HG03354 (cell line): ENCODE results near the gene FOXK2.
"Not testable (repeated sequence)": the region's sequence is repeated elsewhere in the genome, so short reads cannot be mapped to it uniquely, and the experiment has no call there.

Experiments
- ATAC-seq: cut with Tn5 transposase; IDR thresholded peaks from one replicate; pipeline ENCODE4 v1.9.1; 2021; ENCODE audit warnings: mild to moderate bottlenecking; ENCODE audit not compliant: unreplicated experiment, poor library complexity, severe bottlenecking

Gene FOXK2

GRCh38 chr17:82528484-82529265 lies 9.1 kb downstream of the FOXK2 start:
- no peak for ATAC-seq

GRCh38 chr17:82529914-82530300 lies 10.4 kb downstream of the FOXK2 start:
- ATAC-seq: no peak

DNA sequence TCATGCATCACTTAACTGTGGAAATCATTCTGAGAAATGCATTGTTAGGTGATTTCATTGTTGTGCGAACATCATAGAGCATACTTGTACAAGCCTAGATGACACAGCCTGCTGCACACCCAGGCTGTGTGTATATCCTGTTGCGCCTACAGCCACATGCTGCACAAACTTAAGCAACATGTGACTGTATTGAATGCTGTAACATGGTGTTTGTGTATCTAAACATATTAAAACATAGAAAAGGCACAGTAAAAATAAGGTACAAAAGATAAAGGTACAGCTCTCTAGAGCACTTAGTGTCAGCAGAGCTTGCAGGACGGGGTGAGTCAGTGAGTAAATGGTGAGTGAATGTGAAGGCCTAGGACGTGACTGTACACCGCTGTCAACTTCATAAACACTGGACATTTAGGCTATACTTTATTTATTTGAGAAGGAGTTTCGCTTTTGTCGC lies 11.9 kb downstream of the FOXK2 start:
- no peak for ATAC-seq

DNA sequence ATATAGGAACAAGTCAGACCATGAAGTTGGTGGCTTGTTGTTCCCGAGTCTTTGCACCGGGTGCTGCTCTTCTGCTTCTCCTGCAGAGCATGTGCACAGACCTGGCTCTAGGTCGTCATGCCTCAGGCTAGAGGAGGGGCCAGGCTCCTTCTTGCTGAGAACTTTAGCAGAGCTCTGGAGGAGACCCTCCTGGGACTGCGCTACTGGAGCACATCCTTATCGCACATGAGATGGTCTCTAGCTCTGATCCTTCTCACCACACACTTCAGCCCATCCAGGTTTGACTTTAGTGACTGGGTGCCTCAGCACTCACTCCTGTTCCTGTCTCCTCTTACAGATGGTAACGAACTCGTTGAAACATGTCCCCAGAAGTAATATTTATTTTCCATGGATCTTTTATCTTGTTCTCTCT lies 14.9 kb downstream of the FOXK2 start:
- ATAC-seq: no peak

DNA sequence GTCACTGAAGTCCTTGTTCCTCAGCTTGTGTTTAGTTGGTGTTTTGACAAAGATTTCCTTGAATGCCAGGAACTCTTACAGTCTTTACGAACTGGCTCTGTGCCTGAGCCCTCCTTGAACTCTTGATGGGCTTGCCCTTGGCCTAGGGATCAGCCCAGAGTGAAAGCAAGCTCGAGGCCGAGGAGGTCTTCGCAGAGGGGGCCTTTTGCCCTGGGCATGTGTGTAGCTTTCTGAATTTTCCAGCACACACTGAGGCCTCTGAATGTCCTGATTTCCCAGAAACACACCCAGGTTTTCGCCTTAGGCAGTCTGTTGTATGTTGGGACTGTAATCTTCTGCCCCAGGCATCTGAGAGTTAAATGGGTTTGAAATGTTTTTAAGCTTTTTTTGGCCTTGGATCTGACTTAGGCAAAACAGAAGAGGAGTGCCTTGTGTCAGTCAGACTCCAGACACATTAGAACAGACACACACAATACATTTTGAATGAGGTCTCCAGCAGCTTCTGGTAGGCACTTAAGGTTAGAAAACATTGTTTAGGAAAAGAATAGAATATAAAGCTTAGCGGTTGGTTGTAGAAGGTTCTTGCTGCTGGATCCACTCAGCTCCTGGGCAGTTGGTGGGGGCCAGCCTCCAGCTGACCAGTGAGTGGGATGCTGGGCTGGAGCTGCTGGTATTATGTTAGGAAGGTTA lies 17.1 kb downstream of the FOXK2 start:
- ATAC-seq: no peak

DNA sequence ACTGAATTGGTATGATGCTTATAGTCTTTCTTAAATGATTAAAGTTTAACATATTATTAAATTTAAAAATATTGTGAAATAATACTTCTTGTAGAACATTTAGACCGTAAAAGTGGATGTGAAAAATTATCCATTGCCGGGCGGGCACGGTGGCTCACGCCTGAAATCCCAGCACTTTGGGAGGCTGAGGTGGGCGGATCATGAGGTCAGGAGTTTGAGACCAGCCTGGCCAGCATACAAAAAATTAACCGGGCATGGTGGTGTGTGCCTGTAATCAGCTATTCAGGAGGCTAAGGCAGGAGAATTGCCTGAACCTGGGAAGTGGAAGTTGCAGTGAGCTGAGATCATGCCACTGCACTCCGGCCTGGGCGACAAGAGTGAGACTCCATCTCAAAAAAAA lies 17.7 kb downstream of the FOXK2 start:
- not testable (repeated sequence) for ATAC-seq

GRCh38 chr17:82539076-82539475 lies 19.5 kb downstream of the FOXK2 start:
- ATAC-seq: not testable (repeated sequence)

GRCh38 chr17:82542439-82542838 lies 22.9 kb downstream of the FOXK2 start:
- no peak for ATAC-seq

DNA sequence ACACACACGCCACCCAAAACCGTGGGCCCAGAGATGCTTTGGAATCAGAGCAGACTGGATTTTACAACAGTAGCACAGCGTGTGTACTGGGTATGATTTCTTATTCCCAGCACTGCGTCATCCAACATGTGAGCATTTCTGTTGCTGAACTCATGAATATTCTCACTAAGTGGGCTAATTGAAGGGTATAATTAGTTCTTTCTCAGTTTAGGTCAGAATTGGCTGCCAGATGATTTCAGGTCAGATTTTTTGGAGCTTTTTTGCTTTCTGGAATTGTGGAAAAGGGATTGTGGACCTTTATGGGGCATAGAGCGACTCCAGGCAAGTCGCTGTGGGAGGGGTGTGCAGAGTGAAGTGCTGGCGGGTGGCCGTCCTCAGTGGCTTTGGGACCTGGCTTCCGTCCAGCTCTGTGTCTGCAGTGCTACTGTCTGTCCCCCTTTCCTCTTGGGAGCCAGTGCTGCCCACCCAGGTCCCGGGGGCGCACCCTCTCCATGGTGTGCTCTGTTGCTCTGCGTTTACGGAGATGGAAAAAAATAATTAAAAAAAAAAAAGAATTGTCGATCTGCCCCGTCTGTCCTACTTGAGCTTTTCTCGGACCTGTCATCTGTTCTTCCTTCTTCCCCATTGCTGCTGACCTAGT lies 25.0 kb downstream of the FOXK2 start:
- no peak for ATAC-seq

- ATAC-seq: no peak
Observed at GRCh38 chr17:82545071-82545462, 25.5 kb downstream of the FOXK2 start.

DNA sequence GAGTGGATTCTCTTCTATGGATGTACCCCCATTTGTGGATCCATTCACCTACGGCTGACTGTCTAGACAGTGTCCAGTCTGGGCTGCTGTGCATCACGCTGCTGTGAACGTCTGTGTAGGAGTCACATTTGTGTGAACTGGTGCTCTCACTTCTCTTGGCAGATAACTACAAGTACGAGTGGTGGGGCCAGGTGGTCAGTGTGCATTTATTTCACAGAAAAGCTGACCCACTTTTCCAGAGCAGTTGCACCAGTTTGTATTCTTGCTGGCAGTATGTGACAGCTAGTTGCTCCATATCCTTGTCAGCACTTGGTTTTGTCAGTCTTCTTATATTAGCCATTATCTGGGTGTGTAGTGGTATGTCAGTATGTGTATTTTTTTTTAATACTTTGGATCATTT lies 28.4 kb downstream of the FOXK2 start:
- no peak for ATAC-seq

- no peak for ATAC-seq
Observed at GRCh38 chr17:82548681-82549303, 29.3 kb downstream of the FOXK2 start.

DNA sequence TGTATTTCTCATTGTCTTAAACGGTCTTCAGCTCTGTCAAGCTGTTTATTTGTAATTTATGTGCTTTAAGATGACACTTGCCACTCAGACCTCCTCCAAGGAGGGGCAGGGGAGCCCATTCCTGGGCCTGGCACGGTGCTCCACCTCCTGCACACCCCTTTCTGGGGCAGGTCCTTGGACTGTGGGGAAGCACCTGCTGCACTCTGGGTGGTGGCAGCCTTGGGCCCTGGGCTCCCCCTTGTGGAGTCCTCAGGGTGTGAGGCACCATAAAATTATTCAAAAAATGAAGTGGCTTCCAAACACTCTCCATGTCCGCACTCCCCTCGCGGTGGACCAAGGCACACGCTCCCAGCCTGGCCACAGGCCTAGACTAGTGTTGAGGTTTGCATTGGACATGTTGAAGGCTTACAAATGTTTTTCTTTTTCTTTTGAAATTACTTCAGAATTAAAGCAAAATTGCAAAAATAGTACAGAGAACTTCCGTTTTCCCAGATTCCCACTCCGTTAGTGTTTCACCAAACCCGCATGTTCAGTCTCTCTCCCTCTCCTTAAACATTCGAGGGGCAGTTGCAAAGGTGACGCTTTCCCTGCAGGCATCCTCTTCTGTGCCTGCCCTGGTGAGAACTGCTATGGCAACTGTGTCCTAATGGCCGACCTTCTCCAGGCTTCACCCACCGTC lies 32.4 kb downstream of the FOXK2 start:
- peak; percentile 72 for ATAC-seq

- ATAC-seq: no peak
Observed at GRCh38 chr17:82552580-82552979, 33.0 kb downstream of the FOXK2 start.

DNA sequence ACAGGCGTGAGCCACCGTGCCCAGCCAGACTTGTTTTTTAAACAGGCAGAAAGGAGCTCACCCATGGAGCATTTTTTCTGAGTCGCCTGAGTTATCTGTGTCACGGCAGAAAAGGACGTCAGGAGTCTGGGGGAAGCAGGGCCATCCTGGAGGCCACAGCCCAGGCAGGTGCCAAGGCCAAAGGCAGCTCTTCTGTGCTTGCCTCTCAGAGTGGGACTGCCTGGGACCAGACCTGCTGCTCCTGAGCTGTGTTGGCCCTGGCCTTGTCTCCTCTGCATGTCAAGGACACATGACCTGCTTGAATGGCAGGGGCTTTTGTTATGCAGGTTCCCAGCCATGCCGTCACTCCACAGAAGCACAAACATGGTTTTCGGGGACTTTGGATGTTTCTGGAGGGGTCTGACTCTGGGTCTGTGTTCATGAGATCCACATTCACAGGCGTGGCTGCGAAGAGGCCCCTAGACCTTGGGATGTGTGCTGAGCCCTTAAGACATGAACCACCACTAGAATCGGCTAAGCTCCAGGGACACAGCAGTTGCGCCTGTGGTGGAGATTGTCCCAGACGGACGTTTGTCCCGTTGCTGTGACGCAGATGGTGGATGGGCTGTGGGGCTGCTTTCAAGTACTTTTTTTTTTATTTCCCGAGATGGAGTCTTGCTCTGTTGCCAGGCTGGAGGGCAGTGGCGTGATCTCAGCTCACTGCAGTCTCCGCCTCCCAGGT lies 33.8 kb downstream of the FOXK2 start:
- no peak for ATAC-seq

DNA sequence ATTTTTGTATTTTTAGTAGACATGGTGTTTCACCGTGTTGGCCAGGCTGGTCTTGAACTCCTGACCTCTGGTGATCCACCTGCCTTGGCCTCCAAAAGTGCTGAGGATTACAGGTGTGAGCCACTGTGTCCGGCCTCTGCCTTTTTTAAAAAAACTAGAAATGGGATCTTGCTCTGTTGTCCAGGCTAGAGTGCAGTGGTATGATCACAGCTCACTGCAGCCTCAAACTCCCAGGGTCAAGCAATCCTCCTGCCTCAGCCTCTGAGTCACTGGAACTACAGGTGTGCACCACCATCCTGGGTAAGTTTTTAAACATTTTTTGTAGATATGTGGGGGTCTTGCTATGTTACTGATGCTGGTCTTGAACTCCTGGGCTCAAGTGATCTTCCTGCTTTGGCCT lies 38.0 kb downstream of the FOXK2 start:
- not testable (repeated sequence) for ATAC-seq

- ATAC-seq: no peak
Observed at GRCh38 chr17:82559566-82560251, 40.2 kb downstream of the FOXK2 start.

GRCh38 chr17:82560252-82560642 lies 40.7 kb downstream of the FOXK2 start:
- ATAC-seq: no peak
